ENCODE results near the gene NAA10.
A peak's percentile ranks its signal among the peaks of the same experiment; 100 is the strongest.

Gene NAA10

DNA sequence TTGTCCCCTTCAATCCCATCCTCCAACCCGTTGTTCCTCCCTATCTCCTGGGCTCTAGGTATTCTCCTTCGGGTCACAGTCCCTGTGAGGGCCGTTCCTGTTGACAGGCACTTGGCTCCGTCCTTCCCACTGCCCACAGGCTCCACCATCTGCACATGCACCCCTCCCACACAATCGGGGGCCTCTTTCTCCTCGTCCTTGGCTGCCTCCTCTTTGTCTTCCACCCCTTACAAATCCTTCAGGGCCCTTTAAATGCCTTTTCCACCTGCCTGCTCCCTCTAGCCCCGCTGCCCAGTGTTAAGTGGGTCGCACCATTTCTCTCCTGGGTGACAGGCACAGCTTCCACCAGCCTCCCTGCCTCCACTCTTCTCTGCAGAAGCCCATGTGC lies 33.1 kb downstream of the NAA10 start:
- no peak for TF ChIP-seq CTCF (conservative IDR thresholded peaks at IDR 0.05; ENCODE audit: low read depth)
- no peak for DNase-seq (ENCODE audit: low spot score)
- H3K27ac ChIP-seq = peak overlapping the region; percentile 89
- POLR2A ChIA-PET (ENCODE audit: low non-redundant PET) = no interaction called here
- CTCF ChIA-PET = interaction anchor here (1.0 kb wide), 1 partner anchor 21 kb away, joined by 3 read pairs; no protein-coding TSS in a partner anchor

DNA sequence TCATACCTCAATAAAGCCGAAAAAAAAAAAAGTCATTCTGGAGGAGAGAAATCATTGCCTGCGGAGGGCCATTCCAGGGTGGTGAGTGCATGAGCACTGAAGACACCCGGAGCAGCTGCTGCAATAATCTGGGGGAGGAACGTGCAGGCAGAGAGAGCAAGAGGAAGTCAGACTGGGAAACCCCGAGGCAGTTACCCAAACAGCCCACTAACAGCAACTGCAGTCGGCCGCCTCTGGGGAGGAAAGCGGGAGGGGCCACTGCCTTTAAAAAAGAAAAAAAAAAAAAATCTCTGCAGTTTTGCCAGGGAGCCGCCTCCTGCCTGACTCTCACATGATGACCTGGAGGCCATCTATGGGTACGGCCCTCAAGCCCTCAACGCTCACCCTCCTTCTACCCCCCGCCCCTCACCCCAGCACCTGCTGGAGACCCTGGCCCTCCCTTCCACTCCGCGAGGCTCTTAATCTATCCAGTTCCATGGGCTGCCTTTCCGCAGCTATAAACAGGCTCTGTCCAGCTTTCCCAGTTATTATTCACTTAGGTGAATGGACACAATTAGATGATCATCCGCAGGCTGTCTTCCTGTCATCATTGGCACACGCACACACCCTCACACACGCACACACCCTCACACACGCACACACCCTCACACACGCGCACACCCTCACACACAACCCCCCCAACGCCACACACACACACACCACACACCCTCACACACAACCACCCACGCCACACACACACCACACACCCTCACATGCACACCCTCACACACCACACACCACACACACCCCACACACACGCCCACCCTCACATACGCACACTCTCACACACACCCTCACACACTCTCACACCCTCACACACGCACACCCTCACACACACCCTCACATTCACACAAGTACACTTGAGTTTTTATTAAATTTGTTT lies 33.7 kb downstream of the NAA10 start:
- H3K27ac ChIP-seq = peak overlapping the region; percentile 89
- no peak for TF ChIP-seq CTCF (conservative IDR thresholded peaks at IDR 0.05; ENCODE audit: low read depth)
- ChIA-PET CTCF (interaction anchor here (0.7 to 1.0 kb wide), 3 partner anchors 22 to 345 kb away, joined by 3 to 8 read pairs (median 3); partner anchors contain the start of gene DUSP9), POLR2A (ENCODE audit: low non-redundant PET) (no interaction called here)
- peak; percentile 81 for DNase-seq (ENCODE audit: low spot score)

DNA sequence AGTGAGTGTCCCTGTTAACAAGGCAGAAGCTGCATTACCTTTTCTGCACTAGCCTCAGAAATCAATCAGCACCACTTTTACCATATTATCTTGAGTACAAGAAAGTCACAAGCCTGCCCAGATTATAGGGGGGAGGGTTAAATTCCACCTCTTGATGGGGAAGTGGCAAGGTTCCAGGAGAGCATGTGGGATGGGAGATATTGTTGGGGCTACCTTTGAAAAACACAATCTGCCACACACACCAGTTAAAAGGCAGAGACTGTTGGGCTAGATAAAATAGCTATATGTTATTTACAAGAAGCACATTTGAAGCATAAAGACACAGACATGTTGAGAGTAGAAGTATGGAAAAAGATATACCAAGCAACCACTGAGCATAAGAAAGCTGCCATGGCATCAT lies 36.9 kb downstream of the NAA10 start:
- ChIA-PET CTCF (no interaction called here), POLR2A (ENCODE audit: low non-redundant PET) (no interaction called here)
- TF ChIP-seq CTCF (conservative IDR thresholded peaks at IDR 0.05; ENCODE audit: low read depth) = no peak
- no peak overlapping the region for H3K27ac ChIP-seq
- no peak for DNase-seq (ENCODE audit: low spot score)

DNA sequence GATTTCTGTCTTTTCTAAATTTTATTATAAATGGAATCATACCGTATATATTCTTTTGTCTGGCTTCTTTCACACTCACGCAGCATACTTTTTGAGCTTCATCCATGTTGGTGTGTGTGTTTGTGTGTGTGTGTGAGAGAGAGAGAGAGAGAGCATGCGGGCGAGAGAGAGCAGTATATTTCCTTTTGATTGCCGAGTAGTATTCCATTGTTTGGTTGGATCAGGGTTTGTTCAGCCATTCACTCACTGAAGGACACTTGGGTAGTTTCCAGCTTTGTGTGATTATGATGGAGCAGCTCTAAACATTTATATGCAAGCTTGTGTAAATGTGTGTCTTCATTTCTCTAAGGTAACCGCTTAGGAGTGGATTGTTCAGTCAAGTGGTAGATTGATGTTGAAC lies 45.7 kb downstream of the NAA10 start:
- H3K27ac ChIP-seq = no peak overlapping the region
- ChIA-PET POLR2A (ENCODE audit: low non-redundant PET) (no interaction called here), CTCF (no interaction called here)
- no peak for DNase-seq (ENCODE audit: low spot score)
- no peak for TF ChIP-seq CTCF (conservative IDR thresholded peaks at IDR 0.05; ENCODE audit: low read depth)

- POLR2A ChIA-PET (ENCODE audit: low non-redundant PET) = no interaction called here
- TF ChIP-seq CTCF (conservative IDR thresholded peaks at IDR 0.05; ENCODE audit: low read depth) = no peak
- DNase-seq (ENCODE audit: low spot score) = no peak
- CTCF ChIA-PET = no interaction called here
- H3K27ac ChIP-seq = no peak overlapping the region
Measured at GRCh38 chrX:153888344-153888743, 46.5 kb downstream of the NAA10 start.

DNA sequence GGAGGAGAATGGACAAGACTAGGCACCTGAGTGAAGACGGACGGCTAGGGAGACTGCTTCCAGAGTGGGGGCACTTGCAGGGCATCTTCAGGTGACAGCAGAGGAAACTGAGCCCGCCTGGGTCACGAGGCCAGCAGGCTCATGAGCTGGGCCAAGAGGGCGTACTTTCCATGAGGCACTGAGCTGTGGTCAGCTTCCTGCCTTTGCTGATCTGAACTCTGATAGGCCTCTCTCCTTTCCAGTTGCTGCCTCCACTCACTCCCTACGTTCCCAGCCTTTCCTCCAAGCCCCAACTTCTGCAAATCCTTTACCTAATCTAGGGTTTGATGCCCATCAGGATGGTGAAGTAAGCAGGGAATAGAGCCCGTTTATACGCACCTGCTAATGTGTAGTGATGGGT lies 47.5 kb downstream of the NAA10 start:
- ChIA-PET CTCF (no interaction called here), POLR2A (ENCODE audit: low non-redundant PET) (no interaction called here)
- H3K27ac ChIP-seq = no peak overlapping the region
- no peak for DNase-seq (ENCODE audit: low spot score)
- TF ChIP-seq CTCF (conservative IDR thresholded peaks at IDR 0.05; ENCODE audit: low read depth) = no peak
